ENCODE data around the gene ING1.
A peak's percentile ranks its signal among the peaks of the same experiment; 100 is the strongest.
"Not testable (repeated sequence)": the region's sequence is repeated elsewhere in the genome, so short reads cannot be mapped to it uniquely, and the experiment has no call there.

Gene ING1

DNA sequence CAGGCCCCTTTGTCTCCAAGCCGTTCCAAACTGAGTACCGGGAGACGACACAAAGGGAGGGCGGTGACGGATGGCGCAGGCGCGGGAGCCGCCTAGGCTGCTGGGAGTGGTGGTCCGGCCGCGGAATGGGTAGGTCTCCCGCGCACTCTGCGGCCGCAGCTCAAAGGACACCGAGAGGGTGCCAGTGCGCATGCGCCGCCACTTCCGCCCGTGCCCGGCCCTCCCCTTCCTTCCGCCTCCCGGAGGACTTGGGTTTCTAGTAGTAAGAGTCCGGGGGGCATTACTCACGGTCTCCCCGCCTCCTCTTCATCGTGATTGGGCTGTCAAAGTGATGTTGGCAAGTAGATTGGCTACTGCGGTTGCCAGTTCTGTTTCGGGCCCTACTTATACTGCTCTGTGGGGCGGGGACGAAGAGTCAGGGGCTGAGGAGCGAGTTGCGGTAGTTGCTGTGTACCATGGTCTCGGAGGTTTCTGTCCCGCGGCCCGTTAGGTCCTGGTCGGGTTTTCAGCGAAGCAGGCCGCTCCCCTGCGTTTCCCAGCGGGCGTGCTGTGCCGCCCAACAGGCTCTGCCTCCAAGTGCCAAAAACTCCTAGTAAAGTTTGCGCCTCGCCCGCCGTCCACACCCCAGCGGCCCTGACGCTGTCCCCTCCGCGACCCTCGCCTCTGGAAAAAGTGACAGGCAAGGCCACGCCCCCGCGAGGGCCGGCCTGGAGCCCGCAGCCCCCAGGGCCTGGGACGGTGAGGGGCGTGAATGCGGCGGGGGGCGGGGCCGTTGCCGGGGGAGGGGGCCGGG lies 455 bp upstream of the ING1 start:
- peak; percentile 96 to 99 (median 98) for DNase-seq
- intact Hi-C loops (cut with DNase I): loop anchor here (5.0 to 10.0 kb wide), 3 partner anchors 96 to 204 kb away; partner anchors contain the start of genes ANKRD10 and NAXD

DNA sequence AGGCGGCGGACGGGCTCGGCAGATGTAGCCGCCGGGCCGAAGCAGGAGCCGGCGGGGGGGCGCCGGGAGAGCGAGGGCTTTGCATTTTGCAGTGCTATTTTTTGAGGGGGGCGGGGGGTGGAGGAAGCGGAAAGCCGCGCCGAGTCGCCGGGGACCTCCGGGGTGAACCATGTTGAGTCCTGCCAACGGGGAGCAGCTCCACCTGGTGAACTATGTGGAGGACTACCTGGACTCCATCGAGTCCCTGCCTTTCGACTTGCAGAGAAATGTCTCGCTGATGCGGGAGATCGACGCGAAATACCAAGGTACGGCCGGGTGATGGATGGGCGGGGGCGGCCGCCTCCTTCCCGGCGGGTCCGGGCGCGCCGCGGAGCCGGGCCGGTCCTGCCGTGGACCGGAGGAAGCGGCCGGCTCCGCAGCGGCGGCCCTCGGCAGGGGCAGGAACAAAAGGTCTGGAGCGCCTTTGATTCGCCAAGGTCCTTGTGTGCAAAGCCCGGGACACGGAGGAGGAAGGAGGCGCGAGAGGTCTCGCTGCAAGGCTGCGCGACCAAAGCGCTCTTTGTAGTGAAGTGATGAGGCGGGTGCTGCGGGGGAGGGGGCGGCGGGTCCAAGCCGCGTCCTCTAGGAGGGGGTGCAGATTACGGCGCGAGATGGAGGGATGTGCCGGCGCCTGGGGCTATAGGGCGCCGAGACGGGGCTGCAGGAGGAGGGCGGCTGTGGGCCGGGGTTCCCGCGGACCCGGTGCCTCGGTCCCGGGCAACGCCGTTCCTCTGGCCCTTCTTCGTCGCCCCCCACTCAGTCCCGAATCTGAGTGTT lies 689 bp downstream of the ING1 start:
- DNase-seq: peak; percentile 33 to 80 (median 66)
- intact Hi-C loops (cut with DNase I): loop anchor here (5.0 to 10.0 kb wide), 3 partner anchors 97 to 203 kb away; partner anchors contain the start of genes ANKRD10 and NAXD

DNA sequence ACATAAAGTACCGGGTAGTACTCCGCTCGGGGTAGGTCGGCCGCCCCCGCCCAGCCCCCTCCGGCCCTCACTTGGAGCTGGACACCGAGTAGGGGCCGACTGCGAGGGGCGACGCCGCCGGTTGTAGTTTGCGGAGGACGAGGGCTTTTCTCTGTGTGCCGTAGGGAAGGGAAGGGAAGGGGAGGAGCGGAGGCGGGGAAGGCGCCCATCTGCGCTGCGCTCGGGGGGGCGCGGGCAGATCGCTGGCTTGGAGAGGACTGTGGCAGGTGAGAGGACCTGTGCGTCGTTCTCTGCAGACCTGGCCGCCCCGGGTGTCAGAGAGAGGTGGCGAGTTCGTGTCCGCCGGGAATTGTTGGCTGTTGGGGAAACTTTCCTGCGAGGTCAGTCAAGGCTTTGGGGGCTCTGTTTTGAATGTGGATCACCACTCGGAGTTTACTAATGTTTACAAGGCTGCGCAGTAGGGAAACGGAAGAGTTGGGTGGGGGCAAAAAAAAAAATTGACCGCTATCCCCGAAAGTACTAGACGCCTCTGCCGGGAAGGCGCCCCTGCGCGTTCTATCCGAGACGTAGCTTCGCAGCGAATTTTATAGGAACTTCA lies 1.4 kb downstream of the ING1 start:
- intact Hi-C loops (cut with DNase I): loop anchor here (5.0 to 10.0 kb wide), 3 partner anchors 98 to 202 kb away; partner anchors contain the start of genes ANKRD10 and NAXD
- DNase-seq: peak in 41 of 42 donors; percentile 12 to 83 (median 64)

DNA sequence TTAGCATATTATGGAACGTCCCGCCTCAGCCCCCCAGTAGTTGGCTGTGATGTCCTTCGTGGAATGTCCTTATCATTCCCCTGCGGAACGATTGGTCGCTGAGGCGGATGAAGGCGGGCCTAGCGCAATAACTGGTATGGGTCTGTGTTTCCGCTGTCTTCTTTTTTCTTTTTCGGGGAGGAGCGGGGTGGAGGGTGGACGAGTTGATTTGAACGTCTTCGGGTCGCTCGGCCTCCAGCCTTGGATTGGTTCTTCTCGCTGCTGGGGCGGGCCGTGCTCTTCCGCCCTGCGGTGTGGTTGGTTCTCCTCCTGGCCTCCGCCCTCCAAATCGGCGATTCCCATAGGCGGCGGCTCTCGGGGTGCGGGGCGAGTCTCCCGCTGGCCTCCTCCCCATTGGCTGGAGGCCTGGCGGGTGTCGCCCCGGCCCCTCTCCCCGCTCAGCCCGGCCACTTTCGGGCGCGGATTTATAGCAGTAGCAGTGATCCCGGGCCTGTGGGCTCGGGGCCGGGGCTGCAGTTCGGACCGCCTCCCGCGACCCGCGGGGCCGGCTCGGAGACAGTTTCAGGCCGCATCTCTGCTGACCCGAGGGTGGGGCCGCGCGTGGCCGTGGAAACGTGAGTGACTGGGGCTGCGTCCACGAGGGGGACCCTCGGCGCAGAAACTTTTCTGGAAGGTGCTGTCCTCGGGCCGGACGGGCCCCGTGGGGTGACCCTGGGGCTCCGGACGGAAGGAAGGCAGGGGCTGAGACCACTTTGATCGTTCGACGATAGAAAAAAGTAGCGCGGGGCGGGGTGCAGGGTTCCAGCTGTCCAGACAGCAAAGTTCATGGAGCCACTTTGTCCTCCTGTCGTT lies 2.1 kb downstream of the ING1 start:
- intact Hi-C loops (cut with DNase I): loop anchor here (10.0 kb wide), 1 partner anchor 99 kb away; no protein-coding TSS in a partner anchor
- peak; percentile 91 to 100 (median 99) for DNase-seq

DNA sequence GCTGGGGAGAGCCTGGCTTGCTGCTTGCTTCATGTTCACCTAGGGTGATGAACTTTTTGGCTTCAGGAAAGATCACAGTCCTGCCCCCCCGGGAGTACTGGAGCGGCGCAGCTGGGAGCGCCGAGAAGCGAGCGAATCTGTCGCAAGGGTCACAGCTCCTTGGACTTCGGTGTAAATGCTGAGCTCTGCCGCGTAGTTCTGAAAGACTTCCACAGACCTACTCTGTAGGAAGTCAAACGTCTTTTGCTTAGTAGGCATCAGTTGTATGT lies 2.7 kb downstream of the ING1 start:
- intact Hi-C loops (cut with DNase I): loop anchor here (10.0 kb wide), 1 partner anchor 99 kb away; no protein-coding TSS in a partner anchor
- peak in 21 of 42 donors; percentile 13 to 66 (median 27) for DNase-seq

DNA sequence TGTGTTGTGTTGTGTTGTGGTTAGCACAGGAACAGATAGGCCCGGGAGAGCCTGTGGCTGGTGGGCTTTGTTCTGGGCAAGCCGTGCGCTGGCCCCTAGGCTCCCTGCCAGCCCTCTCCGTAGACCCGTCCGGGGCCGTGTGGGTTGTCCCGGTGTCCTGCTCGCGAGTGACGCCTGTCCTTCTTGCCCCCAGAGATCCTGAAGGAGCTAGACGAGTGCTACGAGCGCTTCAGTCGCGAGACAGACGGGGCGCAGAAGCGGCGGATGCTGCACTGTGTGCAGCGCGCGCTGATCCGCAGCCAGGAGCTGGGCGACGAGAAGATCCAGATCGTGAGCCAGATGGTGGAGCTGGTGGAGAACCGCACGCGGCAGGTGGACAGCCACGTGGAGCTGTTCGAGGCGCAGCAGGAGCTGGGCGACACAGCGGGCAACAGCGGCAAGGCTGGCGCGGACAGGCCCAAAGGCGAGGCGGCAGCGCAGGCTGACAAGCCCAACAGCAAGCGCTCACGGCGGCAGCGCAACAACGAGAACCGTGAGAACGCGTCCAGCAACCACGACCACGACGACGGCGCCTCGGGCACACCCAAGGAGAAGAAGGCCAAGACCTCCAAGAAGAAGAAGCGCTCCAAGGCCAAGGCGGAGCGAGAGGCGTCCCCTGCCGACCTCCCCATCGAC lies 5.7 kb downstream of the ING1 start:
- DNase-seq: no peak
- intact Hi-C loops (cut with DNase I): loop anchor here (10.0 kb wide), 1 partner anchor 96 kb away; no protein-coding TSS in a partner anchor

DNA sequence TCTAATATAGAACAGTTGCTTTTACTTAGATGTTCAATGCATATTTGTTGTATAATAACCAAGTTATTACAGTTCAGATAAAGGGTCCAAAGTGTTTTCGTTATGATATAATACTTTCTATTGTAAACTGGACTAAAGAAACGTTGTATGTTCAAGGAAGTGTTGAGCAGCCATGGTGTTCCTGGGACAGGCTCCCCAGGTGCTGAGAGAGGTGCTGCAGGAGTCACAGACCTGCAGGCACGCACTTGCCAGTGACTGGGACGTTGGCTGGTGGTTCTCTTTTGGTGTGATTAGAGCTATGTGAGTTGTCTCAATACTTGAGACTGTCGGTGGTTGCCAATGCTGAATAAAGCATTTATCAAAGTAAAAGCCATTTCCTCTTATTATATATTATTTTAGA lies 9.5 kb downstream of the ING1 start:
- intact Hi-C loops (cut with DNase I): no loop called here
- DNase-seq: no peak

DNA sequence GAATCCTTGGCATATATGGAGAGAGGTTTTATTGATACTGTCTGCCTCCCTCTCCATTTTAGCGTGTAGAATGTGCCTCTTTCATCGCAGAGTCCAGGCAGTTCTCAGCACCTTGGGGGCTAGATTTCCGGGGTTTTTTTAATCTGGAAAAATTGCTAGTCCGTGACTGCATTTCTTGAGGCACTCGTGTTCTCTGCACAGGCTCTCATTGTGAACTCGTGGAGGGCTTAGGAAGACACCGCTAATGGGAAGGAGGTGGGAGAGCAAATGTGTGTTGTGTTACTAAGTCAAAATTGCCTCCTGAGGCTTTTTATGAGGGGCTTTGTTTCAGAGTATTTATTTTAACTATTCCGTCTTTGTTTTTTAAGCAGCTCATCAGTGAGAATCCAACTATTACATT lies 10.1 kb downstream of the ING1 start:
- DNase-seq: no peak
- intact Hi-C loops (cut with DNase I): no loop called here

DNA sequence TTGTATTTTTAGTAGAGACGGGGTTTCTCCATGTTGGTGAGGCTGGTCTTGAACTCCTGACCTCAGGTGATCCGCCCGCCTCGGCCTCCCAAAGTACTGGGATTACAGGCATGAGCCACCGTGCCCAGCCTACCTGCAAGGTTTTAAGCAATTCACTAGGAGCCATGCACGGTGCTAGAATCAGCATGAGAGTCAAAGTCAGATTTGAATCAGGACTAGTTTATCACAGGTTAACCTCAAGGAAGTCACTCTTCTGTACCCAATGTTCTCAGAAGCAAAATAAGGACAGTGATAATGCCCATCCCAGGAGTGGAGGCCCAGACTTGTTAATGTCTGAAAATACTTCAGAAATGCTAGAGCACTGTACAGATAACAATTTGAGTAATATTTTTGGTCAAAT lies 12.7 kb downstream of the ING1 start:
- intact Hi-C loops (cut with DNase I); DNase-seq: not testable (repeated sequence)

DNA sequence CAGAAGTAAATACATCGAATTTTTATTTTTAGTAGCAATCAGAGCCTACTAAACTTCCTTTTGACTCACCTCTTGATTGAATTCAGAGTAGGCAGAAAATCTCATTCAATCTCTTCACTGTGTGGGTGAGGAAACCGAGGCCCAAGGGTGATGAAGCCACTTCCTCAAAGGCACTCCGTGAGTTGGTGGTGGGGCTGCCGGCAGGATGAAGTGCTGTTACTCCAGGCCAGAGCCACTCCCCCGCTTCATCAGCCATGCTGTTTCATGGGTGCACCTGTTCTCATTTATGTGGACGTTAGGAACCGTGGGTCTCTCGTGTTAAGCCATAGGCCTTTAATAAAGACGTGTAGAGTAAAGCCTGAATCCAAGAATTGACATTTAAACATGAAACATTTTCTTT lies 13.2 kb downstream of the ING1 start:
- intact Hi-C loops (cut with DNase I): no loop called here
- no peak for DNase-seq

DNA sequence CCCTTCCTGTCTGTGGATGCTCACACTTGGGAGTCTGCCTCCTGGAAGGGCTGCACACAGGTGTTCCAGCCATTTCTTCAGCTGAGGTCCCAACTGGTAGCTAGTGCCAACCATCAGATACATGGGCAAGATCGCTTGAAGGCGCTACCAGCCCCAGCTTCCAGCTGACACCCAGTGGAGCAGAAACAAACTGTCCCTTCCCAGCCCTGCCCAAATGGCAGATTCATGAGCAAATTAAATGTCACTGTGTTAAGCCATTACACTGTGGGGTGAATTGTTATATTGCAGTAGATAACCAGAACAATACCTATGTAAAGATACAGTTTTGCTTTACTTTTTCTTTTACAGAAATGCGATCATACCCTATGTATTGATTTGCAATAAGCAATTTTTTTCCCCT lies 17.6 kb downstream of the ING1 start:
- no peak for DNase-seq
- intact Hi-C loops (cut with DNase I): no loop called here

DNA sequence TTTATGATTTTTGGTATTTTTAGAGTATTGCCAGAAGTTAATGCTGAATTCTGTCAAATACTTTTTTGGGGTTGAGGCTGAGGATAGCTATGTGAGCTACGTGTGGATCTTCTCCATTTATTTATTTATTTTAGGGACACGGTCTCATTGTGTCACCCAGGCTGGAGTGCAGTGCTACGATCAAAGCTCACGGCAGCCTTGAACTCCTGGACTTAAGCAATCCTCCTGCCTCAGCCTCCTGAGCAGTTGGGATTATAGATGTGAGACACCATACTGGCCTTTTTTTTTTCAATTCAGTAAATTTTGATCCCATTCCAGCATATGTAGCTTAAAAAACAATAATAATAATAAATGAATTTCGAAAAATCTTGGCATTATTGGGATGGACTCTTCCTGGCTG lies 21.1 kb downstream of the ING1 start:
- intact Hi-C loops (cut with DNase I): no loop called here
- no peak for DNase-seq

DNA sequence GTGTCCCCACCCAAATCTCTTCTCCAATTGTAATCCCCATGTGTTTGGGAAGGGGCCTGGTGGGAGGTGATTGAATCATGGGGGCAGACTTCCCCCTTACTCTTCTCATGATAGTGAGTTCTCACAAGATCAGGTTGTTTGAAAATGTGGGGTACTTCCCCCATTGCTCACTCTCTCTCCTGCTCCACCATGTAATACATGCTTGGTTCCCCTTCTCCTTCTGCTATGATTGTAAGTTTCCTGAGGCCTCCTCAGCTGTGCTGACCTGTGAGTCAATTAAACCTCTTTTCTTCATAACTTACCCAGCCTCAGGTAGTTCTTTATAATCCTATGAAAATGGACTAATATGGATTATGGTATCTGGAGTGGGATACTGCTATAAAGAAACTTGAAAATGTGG lies 24.1 kb downstream of the ING1 start:
- intact Hi-C loops (cut with DNase I): no loop called here
- no peak for DNase-seq

DNA sequence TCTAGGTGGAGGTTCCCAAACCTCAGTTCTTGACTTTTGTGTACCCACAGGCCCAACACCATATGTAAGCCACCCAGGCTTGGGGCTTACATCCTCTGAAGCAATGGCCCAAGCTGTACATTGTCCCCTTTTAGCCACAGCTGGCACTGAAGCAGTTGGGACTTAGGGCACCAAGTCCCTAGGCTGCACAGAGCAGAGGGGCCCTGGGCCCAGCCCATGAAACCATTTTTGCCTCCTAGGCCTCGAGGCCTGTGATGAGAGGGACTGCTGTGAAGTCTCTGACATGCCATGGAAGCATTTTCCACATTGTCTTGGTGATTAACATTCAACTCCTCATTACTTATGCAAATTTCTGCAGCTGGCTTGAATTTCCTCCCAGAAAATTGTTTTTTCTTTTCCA lies 30.2 kb downstream of the ING1 start:
- no peak for DNase-seq
- intact Hi-C loops (cut with DNase I): no loop called here

DNA sequence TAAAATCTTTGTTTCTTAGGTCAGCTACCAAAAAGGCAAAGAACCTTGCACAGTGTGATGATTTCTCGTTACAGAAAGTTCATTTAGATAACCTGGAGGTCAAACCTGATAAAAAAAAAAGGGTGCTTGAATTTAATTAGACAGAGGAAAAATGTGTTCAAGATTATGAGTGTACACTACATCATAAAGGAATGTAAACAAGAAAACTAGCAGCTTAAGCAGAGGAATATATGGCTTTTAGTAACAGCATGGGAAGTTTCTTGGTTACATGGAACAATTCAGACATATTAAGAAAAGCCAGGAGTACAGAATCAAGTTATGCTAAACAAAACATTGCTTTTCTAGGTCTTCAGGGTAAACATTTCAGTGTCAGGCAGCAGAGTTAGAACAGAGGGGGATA lies 32.9 kb downstream of the ING1 start:
- intact Hi-C loops (cut with DNase I): no loop called here
- no peak for DNase-seq

DNA sequence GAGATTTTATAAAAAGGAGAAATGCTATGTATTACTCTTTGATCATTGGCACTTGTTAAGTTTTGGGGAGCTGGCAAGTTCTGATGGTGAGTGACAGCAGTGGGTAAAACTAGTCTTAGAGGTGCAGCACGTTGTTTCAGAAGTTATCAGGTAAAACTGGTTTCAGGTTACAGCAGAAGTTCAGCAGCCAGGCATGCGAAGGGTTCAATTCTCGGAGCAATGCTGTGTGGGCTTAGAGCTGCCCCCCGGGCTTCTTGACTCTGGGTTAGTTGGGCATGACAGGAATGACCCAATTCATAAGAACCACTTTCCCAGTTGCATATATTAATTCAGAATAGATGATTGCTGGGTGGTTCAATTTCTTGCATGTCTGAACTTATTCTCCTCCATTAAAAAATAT lies 34.8 kb downstream of the ING1 start:
- intact Hi-C loops (cut with DNase I): no loop called here

DNA sequence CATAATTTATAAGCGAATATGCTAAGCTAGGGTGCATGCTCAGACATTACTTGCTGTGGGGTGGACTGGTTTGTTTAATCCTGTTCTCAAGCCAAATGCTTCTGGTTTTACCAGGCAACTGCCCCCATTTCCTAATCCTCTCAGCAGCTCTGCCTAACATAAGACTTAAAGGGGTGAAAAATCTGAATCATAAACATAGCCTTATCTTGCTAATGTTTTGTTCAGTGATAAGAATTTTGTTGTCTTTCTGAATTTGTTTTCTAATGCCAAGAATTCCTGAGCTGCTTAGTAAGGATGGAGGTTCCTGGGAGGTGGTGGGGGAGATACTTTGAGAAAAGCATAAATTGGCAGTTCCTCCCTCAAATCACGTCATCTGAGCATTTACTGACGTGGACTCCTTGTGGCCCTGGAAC lies 42.7 kb downstream of the ING1 start:
- intact Hi-C loops (cut with DNase I): no loop called here
- no peak for DNase-seq

More for the DNA sequence above, 34.8 kb downstream of the ING1 start:
- DNase-seq: no peak

DNA sequence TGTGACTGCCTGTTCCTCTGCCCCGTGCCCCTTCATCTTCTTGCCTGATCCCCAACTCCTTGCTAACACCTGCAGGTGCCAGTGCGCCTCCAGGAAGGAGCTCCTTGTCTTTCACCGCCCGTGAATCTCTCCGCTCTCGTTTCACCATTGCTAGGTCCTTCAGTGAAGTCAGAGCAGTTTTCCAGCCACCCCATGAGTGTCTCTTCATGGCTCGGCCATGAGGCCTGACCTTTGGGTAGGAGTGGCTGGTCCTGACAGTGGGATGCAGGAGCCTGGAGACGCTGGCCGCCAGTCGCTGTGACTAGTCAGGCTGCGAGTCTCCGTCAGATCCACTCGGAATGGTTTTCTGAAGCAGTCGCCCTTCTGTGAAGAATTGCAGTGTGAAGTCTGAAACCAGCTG lies 43.8 kb downstream of the ING1 start:
- no peak for DNase-seq
- intact Hi-C loops (cut with DNase I): no loop called here
